Thoracic aorta (tissue), 2 donors: ENCODE data around the gene LDLR. TPM values are rescaled to one million over a fixed set of nuclear protein-coding genes. Genes with fewer than 3 reads are reported as not detected.

Experiments used
- ATAC-seq: fragments of 150-250 bp; one replicate; pipeline ENCODE4 v1.8.0; 2017; ENCODE audit warnings: low read depth; ENCODE audit not compliant: insufficient number of reproducible peaks, low FRiP score
- DNase-seq: peaks from one replicate; pipeline ENCODE4 v3.0.0-alpha.2; 2020; ENCODE audit warnings: low spot score
- H3K27ac ChIP-seq, 2 donors: fragments of 200-600 bp; sonication (generic); 1 replicate in 1 of 2; 2 replicates in 1 of 2; pipeline ENCODE4 v1.5.1; 2016; ENCODE audit warnings: mild to moderate bottlenecking in 2 of 2, moderate library complexity in 2 of 2
- H3K27me3 ChIP-seq: fragments of 200-600 bp; sonication (generic); replicated peaks from 2 replicates; pipeline ENCODE4 v1.6.0; 2016; ENCODE audit warnings: mild to moderate bottlenecking; ENCODE audit not compliant: insufficient read depth
- H3K36me3 ChIP-seq: fragments of 200-600 bp; sonication (generic); one replicate; pipeline ENCODE4 v1.5.1; 2016
- H3K4me1 ChIP-seq, 2 donors: fragments of 200-600 bp; sonication (generic); 1 replicate in 1 of 2; 2 replicates in 1 of 2; pipeline versions ENCODE4 v1.5.1 to v1.6.0; 2016; ENCODE audit warnings: low read depth in 2 of 2, mild to moderate bottlenecking in 1 of 2; ENCODE audit not compliant: control insufficient read depth in 1 of 2
- H3K4me3 ChIP-seq: fragments of 200-600 bp; sonication (generic); 2 replicates; pipeline ENCODE4 v1.5.1; 2016; ENCODE audit warnings: mild to moderate bottlenecking
- H3K9me3 ChIP-seq: fragments of 200-600 bp; sonication (generic); 2 replicates; pipeline ENCODE4 v1.5.1; 2016
- total RNA-seq, 2 donors: library from RNA; depleted of rRNA; stranded (reverse); fragments of >200 nt; gene quantifications; one replicate each; pipeline versions ENCODE4 v1.1.0 to v1.2.3, GENCODE V29; 2016
- TF ChIP-seq, protein P1 (sequence below): fragments of 200-600 bp; sonication (generic); IDR thresholded peaks from one replicate; pipeline ENCODE4 v1.5.1; 2019; ENCODE audit warnings: antibody characterized with exemption

Gene LDLR
- total RNA-seq, 2 donors from 2014 or later = 39.8 to 108 TPM

DNA sequence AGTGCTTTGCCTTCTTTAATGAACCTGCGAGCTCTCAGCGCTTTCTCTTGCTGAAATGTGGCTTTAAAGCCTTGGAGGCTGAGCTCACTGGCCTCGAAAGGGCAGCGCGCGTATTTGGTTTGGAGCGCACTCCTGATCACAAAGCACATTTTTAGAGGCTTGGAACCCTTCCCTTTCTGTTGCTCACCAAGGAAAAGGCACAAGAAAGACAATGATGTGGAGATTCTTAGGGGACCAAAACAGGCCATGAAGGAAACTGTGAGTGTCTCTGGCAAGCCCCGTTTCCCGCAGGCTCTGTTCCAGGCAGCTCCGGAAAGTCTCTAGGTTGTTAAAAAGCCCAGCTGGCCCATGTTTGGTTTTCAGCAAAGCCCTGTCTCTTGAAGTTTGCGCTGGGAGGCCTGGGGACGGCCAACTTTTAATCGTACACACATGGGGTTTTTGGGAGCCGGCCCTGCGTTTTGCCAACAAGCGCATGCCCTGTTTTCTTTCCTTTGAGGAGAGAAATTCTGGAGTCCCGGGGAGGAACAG, 75.7 kb downstream of the LDLR start:
- ATAC-seq (peak; percentile 56), DNase-seq (no peak)
- Histone ChIP-seq H3K27me3 (no peaks in the 10 kb centered on the region), H3K4me1 (peaks cover 47 to 80% of the 10 kb centered on the region in 2 donors), H3K9me3 (no peaks in the 10 kb centered on the region), H3K36me3 (peaks cover 17% of the 10 kb centered on the region), H3K27ac (peak overlapping the region; percentile 90 to 93), H3K4me3 (peak overlapping the region; percentile 67)
- TF ChIP-seq, protein P1, sequence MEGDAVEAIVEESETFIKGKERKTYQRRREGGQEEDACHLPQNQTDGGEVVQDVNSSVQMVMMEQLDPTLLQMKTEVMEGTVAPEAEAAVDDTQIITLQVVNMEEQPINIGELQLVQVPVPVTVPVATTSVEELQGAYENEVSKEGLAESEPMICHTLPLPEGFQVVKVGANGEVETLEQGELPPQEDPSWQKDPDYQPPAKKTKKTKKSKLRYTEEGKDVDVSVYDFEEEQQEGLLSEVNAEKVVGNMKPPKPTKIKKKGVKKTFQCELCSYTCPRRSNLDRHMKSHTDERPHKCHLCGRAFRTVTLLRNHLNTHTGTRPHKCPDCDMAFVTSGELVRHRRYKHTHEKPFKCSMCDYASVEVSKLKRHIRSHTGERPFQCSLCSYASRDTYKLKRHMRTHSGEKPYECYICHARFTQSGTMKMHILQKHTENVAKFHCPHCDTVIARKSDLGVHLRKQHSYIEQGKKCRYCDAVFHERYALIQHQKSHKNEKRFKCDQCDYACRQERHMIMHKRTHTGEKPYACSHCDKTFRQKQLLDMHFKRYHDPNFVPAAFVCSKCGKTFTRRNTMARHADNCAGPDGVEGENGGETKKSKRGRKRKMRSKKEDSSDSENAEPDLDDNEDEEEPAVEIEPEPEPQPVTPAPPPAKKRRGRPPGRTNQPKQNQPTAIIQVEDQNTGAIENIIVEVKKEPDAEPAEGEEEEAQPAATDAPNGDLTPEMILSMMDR = no peak

GRCh38 chr19:11165486-11166030, 76.3 kb downstream of the LDLR start:
- peaks cover 42 to 80% of the 10 kb centered on the region in 2 donors for H3K4me1 ChIP-seq
- no peak for ATAC-seq

GRCh38 chr19:11166281-11167142, 77.2 kb downstream of the LDLR start:
- Histone ChIP-seq H3K9me3 (no peaks in the 10 kb centered on the region), H3K27me3 (no peaks in the 10 kb centered on the region), H3K36me3 (peaks cover 27% of the 10 kb centered on the region), H3K27ac (peak overlapping the region; percentile 90 to 93), H3K4me3 (no peak overlapping the region), H3K4me1 (peaks cover 51 to 86% of the 10 kb centered on the region in 2 donors)
- DNase-seq (no peak), ATAC-seq (no peak)
- TF ChIP-seq, protein P1 = no peak

More at GRCh38 chr19:11165486-11166030, 76.3 kb downstream of the LDLR start:
- Histone ChIP-seq H3K27me3 (no peaks in the 10 kb centered on the region), H3K36me3 (peaks cover 24% of the 10 kb centered on the region), H3K4me3 (peak overlapping the region; percentile 67), H3K9me3 (no peaks in the 10 kb centered on the region), H3K27ac (peak overlapping the region; percentile 90 to 93)
- TF ChIP-seq, protein P1 = peak; percentile 39
- DNase-seq = no peak

DNA sequence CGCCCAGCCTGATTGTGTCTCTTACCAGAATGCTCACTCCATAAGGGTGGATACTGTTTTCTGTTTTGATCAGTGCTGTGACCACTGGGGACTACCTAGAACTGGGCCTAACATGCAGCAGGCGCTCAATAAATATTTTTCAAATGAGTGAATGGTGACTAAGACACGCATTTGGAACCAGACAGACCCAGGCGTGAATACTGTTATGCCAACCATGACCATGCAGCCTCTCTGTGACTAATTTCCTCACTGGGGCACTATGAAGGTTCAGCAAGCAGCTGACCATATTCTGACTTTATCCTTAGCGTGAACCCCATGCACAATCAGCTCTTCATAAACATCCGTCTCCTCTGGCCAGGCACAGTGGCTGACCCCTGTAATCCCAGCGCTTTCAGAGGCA, 79.3 kb downstream of the LDLR start:
- peak; percentile 73 for ATAC-seq
- Histone ChIP-seq H3K27ac (peak overlapping the region; percentile 90 to 93), H3K36me3 (peaks cover 44% of the 10 kb centered on the region), H3K9me3 (no peaks in the 10 kb centered on the region), H3K4me1 (peaks cover 47 to 94% of the 10 kb centered on the region in 2 donors), H3K27me3 (no peaks in the 10 kb centered on the region), H3K4me3 (no peak overlapping the region)
- no peak for DNase-seq
- TF ChIP-seq, protein P1 = no peak
